HG03378 (cell line): ENCODE data around the gene TLX2.
A peak's percentile ranks its signal among the peaks of the same experiment; 100 is the strongest.

Experiments used
- ATAC-seq: cut with Tn5 transposase; IDR thresholded peaks from one replicate; pipeline ENCODE4 v1.9.1; 2021; ENCODE audit warnings: mild to moderate bottlenecking, moderate library complexity; ENCODE audit not compliant: unreplicated experiment

TLX2 gene

DNA sequence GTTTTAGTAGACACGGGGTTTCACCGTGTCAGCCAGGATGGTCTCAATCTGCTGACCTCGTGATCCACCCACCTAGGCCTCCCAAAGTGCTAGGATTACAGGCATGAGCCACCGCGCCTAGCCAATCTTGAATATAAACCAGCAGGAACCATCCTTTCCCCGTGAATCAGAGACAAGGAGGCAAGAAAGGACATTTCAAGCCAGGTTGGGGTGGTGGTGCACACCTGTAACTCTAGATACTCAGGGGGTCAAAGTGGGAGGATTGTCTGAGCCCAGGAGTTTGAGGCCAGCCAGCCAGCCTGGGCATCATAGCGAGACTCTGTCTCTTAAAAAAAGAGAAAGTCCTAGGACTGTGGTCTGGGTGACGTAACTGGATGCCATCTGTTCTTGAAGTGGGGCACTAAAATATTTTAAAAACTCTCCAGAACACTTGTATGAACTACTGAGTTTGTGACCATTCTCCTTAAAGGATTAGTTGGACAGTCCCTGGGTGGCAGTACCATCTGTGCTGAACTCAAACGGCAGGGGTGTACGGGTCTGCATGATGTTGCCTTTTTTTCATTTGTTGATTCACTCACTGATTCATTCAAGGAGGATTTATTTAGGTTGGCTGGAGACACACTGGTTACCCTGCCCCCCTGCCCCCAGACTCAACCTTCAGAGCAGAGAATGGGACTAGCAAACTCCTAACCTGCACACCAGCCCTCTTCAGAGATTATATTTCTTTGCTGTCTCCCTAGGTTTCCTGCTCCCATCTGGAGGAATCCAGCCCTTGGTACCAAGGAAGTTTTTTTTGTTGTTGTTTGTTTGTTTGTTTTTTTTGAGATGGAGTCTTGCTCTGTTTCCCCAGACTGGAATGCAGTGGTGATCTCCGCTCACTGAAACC, 2.9 kb upstream of the TLX2 start:
- no peak for ATAC-seq

DNA sequence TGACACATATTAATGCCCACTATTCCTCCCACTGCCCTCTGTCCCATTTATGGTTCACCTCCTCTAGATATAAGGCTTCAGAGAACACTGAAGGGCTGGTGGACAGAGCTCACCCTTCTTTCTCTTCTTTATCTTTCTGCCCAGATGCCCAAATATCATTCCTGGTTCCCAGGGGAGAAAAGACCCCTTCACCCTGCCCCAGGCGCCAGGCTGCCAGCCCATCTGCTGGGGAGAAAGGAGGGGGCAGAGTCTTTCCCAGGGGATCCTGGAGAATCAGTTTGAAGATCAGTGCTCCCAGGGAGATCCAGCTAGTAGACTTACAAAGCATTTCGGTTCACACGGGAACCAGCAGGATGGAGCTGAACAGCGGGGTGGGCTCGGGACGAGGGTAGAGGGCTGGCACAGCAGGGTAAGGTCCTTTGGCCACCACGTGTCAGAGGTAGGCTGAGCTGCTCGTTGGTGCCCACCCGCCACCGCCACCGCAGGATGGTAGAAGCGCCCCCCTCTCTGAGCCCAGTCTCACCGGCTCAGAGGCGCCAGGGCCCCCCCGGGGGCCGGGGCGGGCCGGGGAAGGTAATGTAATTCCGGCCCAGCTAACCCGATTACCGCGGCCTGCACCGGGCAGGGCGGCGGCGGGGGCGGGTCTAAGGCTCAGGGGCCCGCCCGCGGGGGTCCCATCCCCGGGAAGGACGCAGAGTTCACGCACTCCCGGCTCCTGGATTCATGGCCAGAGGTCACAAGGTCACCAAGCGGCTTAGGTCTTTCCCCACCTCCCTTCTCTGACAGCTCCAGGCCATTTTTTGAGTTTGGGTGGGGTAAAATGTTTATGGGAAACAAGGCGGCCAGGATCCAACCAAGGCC, 1.3 kb upstream of the TLX2 start:
- ATAC-seq: no peak

- no peak for ATAC-seq
These were observed 464 bp upstream of the TLX2 start for GRCh38 chr2:74513605-74514367.

- no peak for ATAC-seq
These were observed 1.2 kb downstream of the TLX2 start for GRCh38 chr2:74515271-74515980.

DNA sequence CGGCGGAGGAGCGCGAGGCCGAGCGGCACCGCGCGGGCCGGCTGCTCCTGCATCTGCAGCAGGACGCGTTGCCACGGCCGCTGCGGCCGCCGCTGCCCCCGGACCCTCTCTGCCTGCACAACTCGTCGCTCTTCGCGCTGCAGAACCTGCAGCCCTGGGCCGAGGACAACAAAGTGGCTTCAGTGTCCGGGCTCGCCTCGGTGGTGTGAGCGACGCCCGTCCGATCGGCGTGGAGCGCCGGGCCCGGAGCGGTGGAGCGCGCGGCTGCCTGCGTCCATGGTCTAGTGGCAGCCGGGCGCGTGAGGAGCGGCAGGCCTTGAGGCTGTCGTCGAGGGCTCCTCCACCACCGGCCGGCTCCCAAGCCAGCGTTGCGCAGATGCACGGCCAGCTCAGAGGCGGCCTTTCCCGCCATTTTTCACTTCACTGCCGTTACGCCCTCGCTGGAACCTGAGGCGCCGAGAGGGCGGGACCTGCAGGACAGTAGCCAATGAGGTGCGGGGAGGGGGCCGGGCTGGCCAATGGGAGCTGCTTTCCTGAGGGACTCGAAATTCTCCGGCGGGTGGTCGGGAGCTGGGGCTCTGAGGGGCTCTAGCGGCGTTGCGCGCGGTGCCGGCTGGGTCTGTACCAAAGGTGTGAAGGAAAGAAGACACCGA, 1.9 kb downstream of the TLX2 start:
- ATAC-seq: no peak

DNA sequence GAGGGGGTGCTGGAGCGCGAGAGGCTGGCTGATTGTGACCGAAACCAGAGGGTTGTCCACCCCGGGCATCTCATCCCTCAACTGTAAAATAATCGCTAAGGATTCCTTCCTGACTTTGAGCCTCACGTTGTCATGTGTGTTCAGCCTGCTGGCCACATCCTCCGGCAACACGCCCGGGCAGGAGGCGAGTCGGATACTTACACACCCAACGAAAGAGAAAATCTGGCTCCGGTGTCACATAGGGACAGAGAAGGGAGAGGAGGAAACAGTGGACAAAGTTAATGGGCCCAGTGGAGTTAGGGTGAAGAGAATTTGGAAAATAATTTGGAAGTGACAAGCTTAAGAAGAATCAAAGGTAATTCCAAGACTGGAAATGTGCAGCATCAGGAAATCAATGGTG, 2.4 kb downstream of the TLX2 start:
- no peak for ATAC-seq

DNA sequence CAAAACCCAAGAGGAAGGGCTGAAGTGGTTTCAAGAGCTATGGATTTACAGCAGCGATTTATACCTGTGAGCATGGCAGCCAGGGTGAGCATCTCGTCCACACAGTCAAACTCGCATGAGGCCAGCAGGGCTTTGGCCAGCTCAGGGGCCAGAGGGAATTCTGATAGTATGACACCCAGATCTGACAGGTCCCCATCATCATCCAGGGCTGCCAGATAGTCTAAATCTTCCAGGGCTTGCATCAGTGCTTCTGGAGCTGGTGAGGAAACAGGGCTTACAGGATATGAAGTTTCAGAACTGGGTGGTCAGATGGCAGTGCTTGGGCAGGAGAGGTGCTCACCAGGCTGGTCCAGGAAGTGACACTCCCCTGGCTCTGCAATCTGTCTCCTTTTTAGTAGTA, 8.3 kb downstream of the TLX2 start:
- no peak for ATAC-seq

GRCh38 chr2:74524005-74524404, 9.8 kb downstream of the TLX2 start:
- no peak for ATAC-seq

DNA sequence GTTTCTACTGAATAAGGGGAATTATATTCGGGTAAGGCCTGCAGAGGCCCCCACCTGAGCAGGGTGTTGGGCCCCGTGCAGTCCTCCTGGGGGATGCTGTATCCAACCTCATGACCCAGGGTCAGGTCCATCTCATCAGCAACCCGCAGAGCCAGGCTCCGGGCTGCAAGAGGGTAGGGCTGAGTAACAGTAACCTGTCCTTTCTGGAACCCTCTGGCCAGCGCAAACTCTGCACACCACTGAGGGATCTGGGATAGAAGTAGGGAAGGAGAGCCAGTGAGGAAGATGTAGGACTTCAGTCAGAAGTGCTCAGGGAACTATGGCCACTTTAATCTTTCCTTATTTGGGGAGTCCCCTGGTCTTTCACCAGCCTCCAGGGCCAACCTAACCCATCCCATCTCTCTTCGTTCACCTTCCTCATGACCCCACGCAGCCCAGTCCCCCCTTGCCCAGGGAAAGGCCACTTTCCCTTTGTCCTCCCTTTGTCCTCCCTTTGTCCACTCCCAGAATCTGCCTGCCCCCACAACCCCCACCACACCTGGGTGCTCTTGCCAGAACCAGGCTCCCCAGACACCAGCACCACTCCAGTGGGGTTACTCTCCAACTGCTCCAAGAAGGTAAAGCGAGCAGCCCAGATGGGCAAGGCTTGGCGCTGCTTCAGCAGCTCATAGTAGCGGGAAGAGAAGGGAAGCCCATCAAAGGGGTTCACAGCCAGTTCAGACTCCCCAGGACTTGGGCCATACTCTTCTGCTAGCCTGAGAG, 10.9 kb downstream of the TLX2 start:
- no peak for ATAC-seq

GRCh38 chr2:74525717-74526648, 11.7 kb downstream of the TLX2 start, which contains the start of gene DQX1:
Gene DQX1 (minus strand): TSS chr2:74526231. CDS start chr2:74525729, 502 bp downstream.
- peak; percentile 24 for ATAC-seq

DNA sequence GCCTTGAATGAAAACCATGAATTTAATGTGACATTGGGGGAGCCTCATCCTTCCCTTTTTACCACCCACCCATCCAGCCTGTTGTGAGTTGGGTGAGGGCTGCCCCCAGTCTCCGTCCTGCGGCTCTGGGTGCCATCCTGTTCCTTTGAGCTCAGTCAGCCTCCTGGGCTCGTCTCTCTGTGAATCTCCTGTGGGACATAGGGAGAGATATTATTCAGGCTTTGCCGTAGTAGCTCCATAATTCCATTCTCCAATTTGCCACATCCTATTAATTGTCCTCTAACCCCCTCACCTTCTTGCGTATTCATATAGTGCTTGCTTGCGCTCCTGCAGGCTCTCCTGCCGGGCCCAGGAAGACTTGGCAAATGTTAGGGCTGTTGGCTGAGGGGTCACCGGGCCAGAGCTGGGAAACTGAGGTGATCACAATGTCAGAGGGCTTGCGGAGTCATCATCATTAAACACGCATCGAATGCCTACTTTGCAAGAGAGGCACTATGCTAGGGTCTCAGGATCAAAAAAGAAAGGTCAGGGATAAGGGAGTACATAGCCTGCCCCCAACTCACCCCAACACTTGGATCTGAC, 12.5 kb downstream of the TLX2 start:
- no peak for ATAC-seq

DNA sequence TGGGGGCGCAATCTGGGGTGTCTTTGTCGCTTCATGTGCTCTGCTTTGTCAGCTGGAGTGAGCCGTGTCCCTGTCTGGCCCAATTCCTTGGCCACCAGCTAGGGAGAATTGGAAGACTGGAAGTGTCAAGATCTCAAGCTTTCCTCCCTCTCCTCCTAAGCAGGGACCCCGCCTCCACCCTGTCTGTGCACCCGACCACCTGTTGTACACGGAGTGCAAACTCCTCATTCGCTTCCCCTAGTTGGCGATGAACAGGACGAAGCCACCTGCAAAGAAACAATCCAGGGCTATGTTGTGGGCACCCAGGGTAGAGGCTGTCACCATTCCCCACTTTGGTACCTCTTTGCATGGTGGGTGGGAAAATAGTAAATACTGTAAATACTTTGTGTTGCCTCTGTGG, 13.5 kb downstream of the TLX2 start:
- no peak for ATAC-seq

- peak; percentile 5 for ATAC-seq
These were observed 14.5 kb downstream of the TLX2 start for GRCh38 chr2:74528600-74529356.

- ATAC-seq: peak; percentile 68
These were observed 15.3 kb downstream of the TLX2 start, which contains the start of the genes AUP1 and HTRA2 for GRCh38 chr2:74529357-74530238. Gene AUP1 (minus strand): TSS chr2:74529706. CDS start chr2:74529629, 77 bp downstream. Gene HTRA2 (plus strand): TSS chr2:74529933. CDS start chr2:74530007, 74 bp downstream.

DNA sequence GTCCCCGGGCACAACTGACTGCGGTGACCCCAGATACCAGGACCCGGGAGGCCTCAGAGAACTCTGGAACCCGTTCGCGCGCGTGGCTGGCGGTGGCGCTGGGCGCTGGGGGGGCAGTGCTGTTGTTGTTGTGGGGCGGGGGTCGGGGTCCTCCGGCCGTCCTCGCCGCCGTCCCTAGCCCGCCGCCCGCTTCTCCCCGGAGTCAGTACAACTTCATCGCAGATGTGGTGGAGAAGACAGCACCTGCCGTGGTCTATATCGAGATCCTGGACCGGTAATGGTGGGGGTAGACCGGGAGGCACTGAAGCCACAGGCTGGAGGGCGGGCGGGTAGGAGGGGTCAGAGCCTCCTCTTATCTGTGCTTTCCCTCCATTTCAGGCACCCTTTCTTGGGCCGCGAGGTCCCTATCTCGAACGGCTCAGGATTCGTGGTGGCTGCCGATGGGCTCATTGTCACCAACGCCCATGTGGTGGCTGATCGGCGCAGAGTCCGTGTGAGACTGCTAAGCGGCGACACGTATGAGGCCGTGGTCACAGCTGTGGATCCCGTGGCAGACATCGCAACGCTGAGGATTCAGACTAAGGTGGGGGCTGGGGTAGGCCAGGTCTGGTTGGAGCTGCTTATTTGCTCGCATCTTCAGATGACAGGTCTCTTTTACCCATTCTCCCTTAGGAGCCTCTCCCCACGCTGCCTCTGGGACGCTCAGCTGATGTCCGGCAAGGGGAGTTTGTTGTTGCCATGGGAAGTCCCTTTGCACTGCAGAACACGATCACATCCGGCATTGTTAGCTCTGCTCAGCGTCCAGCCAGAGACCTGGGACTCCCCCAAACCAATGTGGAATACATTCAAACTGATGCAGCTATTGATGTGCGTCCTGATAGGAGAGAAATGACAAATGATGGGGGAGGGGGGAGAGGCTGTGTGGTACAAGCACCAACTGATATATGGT, 16.3 kb downstream of the TLX2 start:
- peak; percentile 39 for ATAC-seq
